NCI-H2029 treated with DMSO at 0.1 percent for 48 hours (cell line): Measurements from ENCODE around the gene SLAMF1.
"Not testable (repeated sequence)": the region's sequence is repeated elsewhere in the genome, so short reads cannot be mapped to it uniquely, and the experiment has no call there.

Experiments
- DNase-seq: peaks from one replicate; lab custom pipeline; 2025; lab: John Stamatoyannopoulos, UW

The SLAMF1 gene

DNA sequence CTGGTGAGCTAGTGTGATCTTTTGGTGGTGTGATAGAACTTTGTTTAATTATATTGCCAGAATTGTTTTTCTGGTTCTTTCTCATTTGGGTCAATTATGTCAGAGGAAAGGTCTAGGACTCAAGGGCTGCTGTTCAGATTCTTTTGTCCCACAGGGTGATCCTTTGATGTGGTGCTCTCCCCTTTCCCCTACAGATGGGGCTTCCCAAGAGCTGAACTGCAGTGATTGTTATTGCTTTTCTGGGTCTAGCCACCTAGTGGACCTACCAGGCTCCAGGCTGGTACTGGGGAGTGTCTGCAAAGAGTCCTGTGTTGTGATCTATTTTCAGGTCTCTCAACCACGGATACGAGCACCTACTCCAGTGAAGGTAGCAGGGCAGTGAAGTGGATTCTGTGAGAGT lies 41.6 kb downstream of the SLAMF1 start:
- no peak for DNase-seq

DNA sequence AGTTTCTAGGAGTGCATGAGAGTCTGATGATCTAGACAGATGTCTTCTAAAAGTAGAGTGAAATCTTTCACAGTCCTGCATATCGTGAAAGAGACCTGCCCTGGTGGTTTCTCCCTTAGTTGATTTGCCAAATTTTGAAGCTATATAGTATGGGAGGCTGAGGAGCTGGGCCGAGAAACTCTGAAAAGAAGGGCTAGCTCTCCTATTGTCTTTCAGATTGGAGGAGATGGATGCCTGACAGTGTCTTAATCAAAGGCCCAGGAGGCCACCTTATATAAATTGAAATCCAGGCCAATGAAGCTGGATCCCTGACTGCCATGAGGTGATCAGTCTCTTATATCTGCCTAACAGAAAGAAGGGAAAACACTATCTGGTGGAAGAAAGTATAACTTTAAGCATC lies 49.1 kb downstream of the SLAMF1 start:
- no peak for DNase-seq

GRCh38 chr1:160597051-160597450 lies 49.8 kb downstream of the SLAMF1 start:
- no peak for DNase-seq

- DNase-seq = no peak
These were observed 56.4 kb downstream of the SLAMF1 start for GRCh38 chr1:160590488-160590887.

- no peak for DNase-seq
These were observed 58.4 kb downstream of the SLAMF1 start for GRCh38 chr1:160588468-160588867.

DNA sequence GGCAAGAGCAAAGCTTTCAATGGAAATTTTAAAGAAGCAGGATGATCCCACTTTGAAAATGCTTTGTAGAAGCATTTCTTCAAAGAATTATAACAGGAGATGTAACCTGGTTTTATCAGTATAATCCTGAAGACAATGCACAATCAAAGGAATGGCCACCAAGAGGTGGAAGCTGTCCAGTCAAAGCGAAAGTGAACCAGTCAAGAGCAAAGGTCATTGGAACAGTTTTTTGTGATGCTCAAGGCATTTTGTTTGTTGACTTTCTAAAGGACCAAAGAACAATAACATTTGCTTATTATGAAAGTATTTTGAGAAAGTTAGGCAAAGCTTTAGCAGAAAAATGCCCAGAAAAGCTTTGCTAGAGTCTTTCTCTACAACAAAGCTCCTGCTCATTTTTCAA lies 62.1 kb downstream of the SLAMF1 start:
- DNase-seq = no peak

- DNase-seq = not testable (repeated sequence)
These were observed 63.9 kb downstream of the SLAMF1 start for GRCh38 chr1:160582976-160583375.

- no peak for DNase-seq
These were observed 64.9 kb downstream of the SLAMF1 start for GRCh38 chr1:160581961-160582360.

- DNase-seq = no peak
These were observed 66.5 kb downstream of the SLAMF1 start for GRCh38 chr1:160580221-160580812.

DNA sequence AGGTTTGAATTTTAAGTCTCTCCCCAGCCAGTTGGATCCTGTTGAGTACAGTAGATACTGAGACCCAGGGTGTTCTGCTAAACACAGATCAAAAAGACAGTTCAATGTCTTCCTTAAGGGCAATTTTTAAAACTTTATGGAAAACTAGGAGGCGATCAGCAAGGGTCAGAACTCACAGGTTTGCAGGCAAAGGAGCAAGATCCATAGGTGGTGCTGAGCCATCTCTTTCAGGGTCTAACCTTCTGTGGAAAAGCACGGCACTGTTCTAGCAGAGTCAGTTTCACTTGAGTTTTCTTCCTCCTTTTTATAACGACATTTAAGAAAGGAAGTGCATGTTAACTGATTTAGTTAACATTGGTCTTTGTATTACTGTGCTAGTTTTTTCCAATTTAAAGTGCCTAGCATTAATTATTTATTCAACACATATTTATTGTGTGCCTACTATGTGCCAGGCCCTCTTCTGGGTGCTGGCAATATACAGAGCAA lies 67.6 kb downstream of the SLAMF1 start, which contains the start of gene CD84:
TSS of gene CD84 (minus strand) at position 281 of the 486 bp plus-strand sequence. CDS start at position 222, 59 bp downstream.
- no peak for DNase-seq

GRCh38 chr1:160578525-160579191 lies 68.2 kb downstream of the SLAMF1 start:
- no peak for DNase-seq

GRCh38 chr1:160578175-160578524 lies 68.7 kb downstream of the SLAMF1 start:
- no peak for DNase-seq

- DNase-seq = no peak
These were observed 69.2 kb downstream of the SLAMF1 start for GRCh38 chr1:160577671-160578070.

DNA sequence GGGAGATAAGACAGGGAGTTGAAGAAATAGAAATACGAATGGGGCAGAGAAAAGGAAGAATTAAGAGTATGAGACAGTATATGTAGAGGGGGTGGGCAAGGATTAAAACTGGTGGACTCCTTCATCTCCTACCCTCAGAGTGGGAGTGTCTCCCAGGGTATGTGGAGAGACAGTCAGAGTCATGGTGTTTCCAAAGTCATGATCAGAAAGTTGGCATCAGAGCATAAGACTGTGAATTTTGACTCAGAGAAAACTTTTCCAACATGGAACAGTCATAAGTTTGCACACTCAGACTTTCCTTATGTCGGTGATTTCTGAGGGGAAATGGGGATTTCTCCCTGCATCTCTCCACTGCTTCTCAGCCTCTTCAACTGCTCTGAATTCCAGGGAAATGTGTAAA lies 70.0 kb downstream of the SLAMF1 start:
- DNase-seq = no peak

DNA sequence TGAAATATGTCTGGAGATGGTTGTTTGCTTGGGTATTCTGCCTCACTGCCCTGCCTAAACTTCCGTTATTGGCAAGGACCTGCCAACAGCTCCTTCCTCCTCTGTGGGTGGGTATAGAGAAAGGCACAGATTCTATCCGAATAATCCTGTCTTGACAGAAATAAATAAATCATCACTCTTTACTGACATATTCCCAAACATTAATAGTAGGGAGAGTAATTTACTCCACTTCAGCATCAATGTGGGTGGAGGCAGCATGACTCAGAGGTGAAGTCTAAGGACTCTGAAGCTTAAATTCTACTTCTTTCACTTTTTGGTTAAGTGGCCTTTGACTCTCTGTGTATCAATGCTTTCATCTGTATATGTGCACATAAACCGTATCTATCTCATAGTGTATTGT lies 70.5 kb downstream of the SLAMF1 start:
- DNase-seq = no peak

DNA sequence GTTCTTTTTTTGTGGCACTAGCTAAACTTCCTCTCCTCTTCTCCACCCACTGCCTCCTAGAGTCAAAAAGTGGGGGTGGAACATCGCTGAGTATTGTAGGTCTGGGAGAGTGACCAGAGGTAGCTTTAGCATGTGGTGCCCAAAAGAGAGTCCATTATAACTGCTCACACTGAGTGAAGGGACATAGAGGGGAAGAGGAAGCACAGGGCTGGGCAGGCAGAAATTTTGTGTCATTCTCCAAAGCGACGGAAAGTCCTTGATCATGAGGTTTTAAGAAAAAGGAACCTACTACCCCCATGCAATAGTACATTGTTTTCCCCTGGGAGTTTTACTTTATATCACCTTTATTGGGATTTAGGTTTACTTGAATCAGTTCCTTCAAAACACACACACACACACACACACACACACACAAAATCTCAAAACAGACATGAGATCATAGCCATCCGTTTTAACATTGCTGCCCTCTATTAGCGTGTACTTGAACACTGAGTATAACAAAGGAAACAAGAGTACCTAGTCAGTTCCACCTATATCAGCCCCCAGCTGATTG lies 71.7 kb downstream of the SLAMF1 start:
- no peak for DNase-seq

DNA sequence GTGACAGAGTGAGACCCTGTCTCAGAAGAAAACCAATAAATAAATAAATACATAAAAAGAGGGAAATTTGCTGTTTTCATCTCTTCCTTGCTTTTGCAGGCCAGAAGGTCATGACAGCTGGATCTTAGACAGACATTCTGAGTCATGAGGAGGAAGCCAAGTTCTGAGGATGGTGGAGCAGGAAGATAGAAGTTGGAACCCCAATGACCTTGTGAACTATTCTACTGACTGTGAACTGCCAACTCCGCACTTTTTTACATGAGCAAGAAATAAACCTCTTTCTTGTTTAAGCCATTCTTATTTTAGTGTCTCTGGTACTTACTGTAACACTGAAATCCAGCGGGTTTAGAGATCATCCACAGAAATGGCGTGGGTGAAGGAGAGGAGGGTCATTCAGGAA lies 76.0 kb downstream of the SLAMF1 start:
- no peak for DNase-seq

DNA sequence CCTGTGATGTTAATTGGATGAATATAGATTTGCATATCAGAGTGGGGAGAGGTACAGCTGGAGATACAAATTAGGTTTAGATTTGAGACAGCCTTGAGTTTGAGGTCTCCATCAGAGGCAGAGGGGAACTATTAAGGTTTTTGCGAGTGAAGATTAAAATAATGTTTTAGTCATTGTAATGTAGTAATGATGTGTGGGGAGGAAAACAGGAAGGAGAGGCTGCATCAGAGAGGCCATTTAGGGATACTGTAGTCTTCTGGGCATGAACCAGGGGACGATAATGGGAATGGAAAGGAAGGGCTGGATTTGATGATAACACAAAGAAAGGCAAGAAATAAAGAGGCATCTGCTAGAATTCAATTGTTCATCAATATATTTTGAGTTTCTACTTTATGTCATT lies 77.0 kb downstream of the SLAMF1 start:
- no peak for DNase-seq

- DNase-seq = no peak
These were observed 78.8 kb downstream of the SLAMF1 start for GRCh38 chr1:160567858-160568682.

GRCh38 chr1:160567341-160567740 lies 79.5 kb downstream of the SLAMF1 start:
- DNase-seq = no peak

GRCh38 chr1:160565564-160565963 lies 81.3 kb downstream of the SLAMF1 start:
- DNase-seq = no peak

GRCh38 chr1:160563230-160563629 lies 83.6 kb downstream of the SLAMF1 start:
- not testable (repeated sequence) for DNase-seq

DNA sequence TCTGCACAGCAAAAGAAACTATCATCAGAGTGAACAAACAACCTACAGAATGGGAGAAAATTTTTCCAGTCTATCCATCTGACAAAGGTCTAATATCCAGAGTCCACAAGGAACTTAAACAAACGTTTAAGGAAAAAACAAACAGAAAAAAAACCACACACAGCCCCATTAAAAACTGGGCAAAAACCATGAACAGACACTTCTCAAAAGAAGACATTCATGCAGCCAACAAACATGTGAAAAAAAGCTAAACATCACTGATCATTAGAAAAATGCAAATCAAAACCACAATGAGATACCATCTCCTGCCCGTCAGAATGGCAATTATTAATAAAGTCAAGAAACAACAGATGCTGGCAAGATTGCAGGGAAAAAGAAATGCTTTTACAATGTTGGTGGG lies 84.1 kb downstream of the SLAMF1 start:
- DNase-seq = not testable (repeated sequence)
